GM18870 (cell line): ENCODE data around the gene NAALADL2.
"Not testable (repeated sequence)": the region's sequence is repeated elsewhere in the genome, so short reads cannot be mapped to it uniquely, and the experiment has no call there.

Experiments
- ATAC-seq: cut with Tn5 transposase; IDR thresholded peaks from one replicate; pipeline ENCODE4 v1.9.1; 2021; ENCODE audit warnings: moderate library complexity; ENCODE audit not compliant: unreplicated experiment

Gene NAALADL2

GRCh38 chr3:175807175-175807574 lies 948.0 kb downstream of the NAALADL2 start:
- no peak for ATAC-seq

GRCh38 chr3:175818811-175819464 lies 959.8 kb downstream of the NAALADL2 start:
- ATAC-seq = no peak

GRCh38 chr3:175822766-175823491 lies 963.8 kb downstream of the NAALADL2 start:
- ATAC-seq = not testable (repeated sequence)

GRCh38 chr3:175825016-175825580 lies 966.0 kb downstream of the NAALADL2 start:
- not testable (repeated sequence) for ATAC-seq

GRCh38 chr3:175826759-175827158 lies 967.6 kb downstream of the NAALADL2 start:
- ATAC-seq = no peak

- ATAC-seq = not testable (repeated sequence)
Observed at GRCh38 chr3:175829809-175830208, 970.7 kb downstream of the NAALADL2 start.

GRCh38 chr3:175835763-175836162 lies 976.6 kb downstream of the NAALADL2 start:
- not testable (repeated sequence) for ATAC-seq

GRCh38 chr3:175836617-175837016 lies 977.5 kb downstream of the NAALADL2 start:
- no peak for ATAC-seq

GRCh38 chr3:175837962-175838361 lies 978.8 kb downstream of the NAALADL2 start:
- ATAC-seq = no peak

- ATAC-seq = no peak
Observed at GRCh38 chr3:175839366-175840005, 980.4 kb downstream of the NAALADL2 start.

GRCh38 chr3:175851541-175851940 lies 992.4 kb downstream of the NAALADL2 start:
- ATAC-seq = no peak

- no peak for ATAC-seq
Observed at GRCh38 chr3:175852560-175852959, 993.4 kb downstream of the NAALADL2 start.

- ATAC-seq = no peak
Observed at GRCh38 chr3:175857666-175858270, 998.6 kb downstream of the NAALADL2 start.
